Stimulated activated CD4-positive, alpha-beta T cell treated with anti-CD3 and anti-CD28 coated beads, Interleukin-4, amount 100 ng/mL, for 4 hours (primary cell): ENCODE data around the gene MORN1.

Source experiments
- DNase-seq, 2 experiments: peaks; one replicate each; pipeline ENCODE4 v3.0.0-alpha.2; 2020

Gene MORN1

GRCh38 chr1:2316451-2316961 lies 74.8 kb downstream of the MORN1 start:
- no peak for DNase-seq

- no peak for DNase-seq
Measured at GRCh38 chr1:2315674-2316450, 75.5 kb downstream of the MORN1 start.

- DNase-seq, result peak; percentile 58 to 61
Measured at GRCh38 chr1:2314803-2315673, 76.3 kb downstream of the MORN1 start.

- no peak for DNase-seq
Measured at GRCh38 chr1:2314273-2314802, 77.0 kb downstream of the MORN1 start.

- no peak for DNase-seq
Measured at GRCh38 chr1:2313651-2314261, 77.6 kb downstream of the MORN1 start.

GRCh38 chr1:2312515-2313301 lies 78.6 kb downstream of the MORN1 start:
- DNase-seq, result no peak

GRCh38 chr1:2312160-2312514 lies 79.2 kb downstream of the MORN1 start:
- no peak for DNase-seq

- peak; percentile 48 to 52 for DNase-seq
Measured at GRCh38 chr1:2311184-2312032, 79.9 kb downstream of the MORN1 start.

- DNase-seq, result no peak
Measured at GRCh38 chr1:2310332-2311183, 80.8 kb downstream of the MORN1 start.

GRCh38 chr1:2308844-2309243 lies 82.5 kb downstream of the MORN1 start:
- no peak for DNase-seq

GRCh38 chr1:2307972-2308371 lies 83.4 kb downstream of the MORN1 start:
- no peak for DNase-seq

GRCh38 chr1:2307064-2307605 lies 84.2 kb downstream of the MORN1 start:
- no peak for DNase-seq

GRCh38 chr1:2306151-2306978 lies 85.0 kb downstream of the MORN1 start:
- no peak for DNase-seq

GRCh38 chr1:2304921-2305681 lies 86.3 kb downstream of the MORN1 start:
- DNase-seq, result no peak

GRCh38 chr1:2304282-2304681 lies 87.1 kb downstream of the MORN1 start:
- no peak for DNase-seq

- DNase-seq, result no peak
Measured at GRCh38 chr1:2303781-2304180, 87.6 kb downstream of the MORN1 start.

GRCh38 chr1:2303016-2303775 lies 88.2 kb downstream of the MORN1 start:
- DNase-seq, result no peak
